ENCODE results near the gene ISCA1.
A peak's percentile ranks its signal among the peaks of the same experiment; 100 is the strongest.

Gene ISCA1

GRCh38 chr9:86282979-86283535 is 719 bp upstream of the ISCA1 start:
- DNase-seq = no peak

GRCh38 chr9:86281593-86282076 is 703 bp downstream of the ISCA1 start:
- no peak for DNase-seq

- no peak for DNase-seq
Measured at GRCh38 chr9:86280580-86280979, 1.8 kb downstream of the ISCA1 start.

- DNase-seq = no peak
Measured at GRCh38 chr9:86279839-86280238, 2.5 kb downstream of the ISCA1 start.

- DNase-seq = no peak
Measured at GRCh38 chr9:86277072-86277471, 5.3 kb downstream of the ISCA1 start.

- DNase-seq = peak in 1 of 2 experiments; percentile 6
Measured at GRCh38 chr9:86275962-86276361, 6.4 kb downstream of the ISCA1 start.

- DNase-seq = no peak
Measured at GRCh38 chr9:86274821-86275643, 7.3 kb downstream of the ISCA1 start.

- DNase-seq = no peak
Measured at GRCh38 chr9:86272221-86272620, 10.1 kb downstream of the ISCA1 start.

- DNase-seq = no peak
Measured at GRCh38 chr9:86263876-86264275, 18.5 kb downstream of the ISCA1 start.

GRCh38 chr9:86262492-86262891 is 19.8 kb downstream of the ISCA1 start:
- DNase-seq = no peak

GRCh38 chr9:86259557-86259956 is 22.8 kb downstream of the ISCA1 start, which contains the start of gene C9orf153:
Gene C9orf153 (minus strand): TSS chr9:86259657. CDS start chr9:86229603, 30,054 bp downstream.
- no peak for DNase-seq

GRCh38 chr9:86257391-86257790 is 24.9 kb downstream of the ISCA1 start:
- no peak for DNase-seq

GRCh38 chr9:86256653-86257052 is 25.7 kb downstream of the ISCA1 start:
- DNase-seq = no peak

- DNase-seq = no peak
Measured at GRCh38 chr9:86253577-86253976, 28.8 kb downstream of the ISCA1 start.

- DNase-seq = no peak
Measured at GRCh38 chr9:86252870-86253269, 29.5 kb downstream of the ISCA1 start.

GRCh38 chr9:86250123-86250522 is 32.2 kb downstream of the ISCA1 start:
- no peak for DNase-seq

GRCh38 chr9:86248746-86249145 is 33.6 kb downstream of the ISCA1 start:
- no peak for DNase-seq

- DNase-seq = no peak
Measured at GRCh38 chr9:86246752-86247161, 35.6 kb downstream of the ISCA1 start.

- DNase-seq = no peak
Measured at GRCh38 chr9:86242071-86242470, 40.3 kb downstream of the ISCA1 start.

- no peak for DNase-seq
Measured at GRCh38 chr9:86241216-86241615, 41.1 kb downstream of the ISCA1 start.

GRCh38 chr9:86238861-86239770 is 43.2 kb downstream of the ISCA1 start:
- no peak for DNase-seq

GRCh38 chr9:86230858-86231257 is 51.5 kb downstream of the ISCA1 start:
- DNase-seq = no peak

GRCh38 chr9:86222667-86223066 is 59.7 kb downstream of the ISCA1 start:
- no peak for DNase-seq
